Hepatocyte (in vitro differentiated cells): ENCODE results near the gene SPRED2.

Source experiments
- CTCF ChIP-seq: fragments of 200-600 bp; sonication (generic); IDR thresholded peaks from 2 replicates; pipeline ENCODE4 v1.5.1; 2016; ENCODE audit warnings: antibody characterized with exemption, mild to moderate bottlenecking; ENCODE audit not compliant: poor library complexity
- EZH2 ChIP-seq: fragments of 200-600 bp; sonication (generic); IDR thresholded peaks from 2 replicates; pipeline ENCODE4 v1.6.1; 2016; ENCODE audit warnings: antibody characterized with exemption, mild to moderate bottlenecking, borderline replicate concordance

GRCh38 chr2:65349863-65350262 lies 82.5 kb downstream of the SPRED2 start:
- TF ChIP-seq CTCF (no peak), EZH2 (no peak)
